Measurements from ENCODE around the gene TNF. TPM values are rescaled to one million over a fixed set of nuclear protein-coding genes. Genes with fewer than 3 reads are reported as not detected.

TNF gene
- total and polyA plus RNA-seq, 2 of the 13 experiments (the other 11 are each of a cell fraction or from before 2014, with no cell fraction given), result not detected

- no peak for TF ChIP-seq ZNF280B (CRISPR knock-in tag; IDR thresholded peaks at IDR 0.05; ENCODE audit: borderline replicate concordance)
- TF ChIP-seq ATF4 (CRISPR knock-in tag; IDR thresholded peaks at IDR 0.05), result no peak
- no peak for TF ChIP-seq BCLAF1 (IDR thresholded peaks at IDR 0.05)
- TF ChIP-seq ERF (CRISPR knock-in tag; IDR thresholded peaks at IDR 0.05), result peak; percentile 30; the same call in 1 of the 2 replicates
- no peak for TF ChIP-seq ATF5 (CRISPR knock-in tag; IDR thresholded peaks at IDR 0.05; ENCODE audit: low read depth)
- TF ChIP-seq HNRNPLL (IDR thresholded peaks at IDR 0.05; ENCODE audit: low read depth, low read length, poor library complexity, severe bottlenecking), result no peak
- TF ChIP-seq ZNF335 (CRISPR knock-in tag; IDR thresholded peaks at IDR 0.05), result peak; percentile 56
- no peak for TF ChIP-seq ZNF501 (CRISPR knock-in tag; IDR thresholded peaks at IDR 0.05)
- no peak for TF ChIP-seq JDP2 (CRISPR knock-in tag; IDR thresholded peaks at IDR 0.05; ENCODE audit: borderline replicate concordance)
- TF ChIP-seq ZBTB37 (CRISPR knock-in tag; IDR thresholded peaks at IDR 0.05), result no peak
- no peak for TF ChIP-seq BRD4 (CRISPR knock-in tag; IDR thresholded peaks at IDR 0.05)
- no peak for TF ChIP-seq ZBTB33 (CRISPR knock-in tag; IDR thresholded peaks at IDR 0.05)
- 0 out of 2 replicates have a peak, but pooled peaks have one; percentile 9 for TF ChIP-seq FOSL2 (CRISPR knock-in tag; IDR thresholded peaks at IDR 0.05)
- 0 out of 2 replicates have a peak, but pooled peaks have one; percentile 0 for TF ChIP-seq HMG20A (CRISPR knock-in tag; IDR thresholded peaks at IDR 0.05; ENCODE audit: borderline replicate concordance)
- no peak for TF ChIP-seq RXRB (CRISPR knock-in tag; IDR thresholded peaks at IDR 0.05; ENCODE audit: borderline replicate concordance)
- no peak for TF ChIP-seq CERS6 (CRISPR knock-in tag; IDR thresholded peaks at IDR 0.05)
- TF ChIP-seq ZNF547 (CRISPR knock-in tag; IDR thresholded peaks at IDR 0.05), result 0 out of 2 replicates have a peak, but pooled peaks have one; percentile 37
- no peak for TF ChIP-seq ZKSCAN5 (CRISPR knock-in tag; IDR thresholded peaks at IDR 0.05)
- no peak for TF ChIP-seq ZNF746 (CRISPR knock-in tag; IDR thresholded peaks at IDR 0.05)
Observed at GRCh38 chr6:31614075-31614619, 38.8 kb downstream of the TNF start (continued).
